ENCODE data around the gene GRM4. TPM values are rescaled to one million over a fixed set of nuclear protein-coding genes. Genes with fewer than 3 reads are reported as not detected.

GRM4 gene
- total RNA-seq, 1 experiment from 2014 or later, result 5.6 TPM

GRCh38 chr6:34073540-34073939, 72.3 kb downstream of the GRM4 start:
- no peak for DNase-seq
- no peaks in the 10 kb centered on the region for H3K27me3 ChIP-seq (ENCODE audit: insufficient read depth, low read length)
- H3K9me3 Mint-ChIP-seq, result no peaks in the 10 kb centered on the region
- no peak overlapping the region for H3K4ac ChIP-seq (ENCODE audit: low read depth, low read length)
- no peaks in the 10 kb centered on the region for H3K79me1 ChIP-seq (ENCODE audit: insufficient read depth, low read depth, low read length, poor library complexity, severe bottlenecking)
- H3K4me3 Mint-ChIP-seq, result no peak overlapping the region
- no peaks in the 10 kb centered on the region; the same call in 1 of the 2 replicates for H3K4me1 ChIP-seq (ENCODE audit: insufficient read depth, low read length)
- no peak overlapping the region for H3K23ac ChIP-seq (ENCODE audit: insufficient read length, low read depth, low read length)
- no peak overlapping the region for H3K4me2 ChIP-seq (ENCODE audit: insufficient read depth, insufficient read length, low read length)
- no peak overlapping the region for H3K27ac ChIP-seq (ENCODE audit: insufficient read length, low read depth, low read length)
- H2BK15ac ChIP-seq (ENCODE audit: low read depth, low read length), result no peak overlapping the region
- H3K27ac Mint-ChIP-seq, result no peak overlapping the region
- H4K91ac ChIP-seq (ENCODE audit: insufficient read length, low read depth, low read length), result no peak overlapping the region
- H3K36me3 Mint-ChIP-seq (ENCODE audit: insufficient read depth in 1 of 3, low read depth in 3 of 3), result no peaks in the 10 kb centered on the region
- H2AFZ ChIP-seq (ENCODE audit: low read length), result no peak overlapping the region
- H3K14ac ChIP-seq (ENCODE audit: insufficient read depth, low read length), result no peak overlapping the region
- peaks cover 10 to 11% of the 10 kb centered on the region in 2 experiments for H3K4me1 Mint-ChIP-seq
- no peaks in the 10 kb centered on the region for H4K20me1 ChIP-seq (ENCODE audit: control insufficient read depth, insufficient read depth, insufficient read length)
- H2BK5ac ChIP-seq (ENCODE audit: insufficient read length, low read length), result no peak overlapping the region
- no peak overlapping the region for H3K18ac ChIP-seq (ENCODE audit: insufficient read length, low read depth, low read length)
- H2BK120ac ChIP-seq (ENCODE audit: low read depth, low read length, poor library complexity, severe bottlenecking), result no peak overlapping the region
- no peaks in the 10 kb centered on the region for H3K23me2 ChIP-seq (ENCODE audit: insufficient read length, low read depth, low read length, poor library complexity, severe bottlenecking)
- no peaks in the 10 kb centered on the region for H3K79me2 ChIP-seq (ENCODE audit: insufficient read depth, low read length)
- TF ChIP-seq CTCF (conservative IDR thresholded peaks at IDR 0.05), result no peak
- no peak overlapping the region for H3K56ac ChIP-seq (ENCODE audit: insufficient read length, low read depth, low read length)
- H2BK12ac ChIP-seq (ENCODE audit: insufficient read length, low read depth, low read length), result no peak overlapping the region
- H2BK20ac ChIP-seq (ENCODE audit: low read depth, low read length, poor library complexity, severe bottlenecking), result no peak overlapping the region
- H3T11ph ChIP-seq (ENCODE audit: low read length), result no peak overlapping the region
- WGBS (ENCODE audit: extremely low coverage, insufficient read length, low lambda C conversion rate), result no CpG with 5 or more reads among the region's 7 CpGs
- H3K9me3 ChIP-seq (ENCODE audit: control insufficient read depth, low read depth, low read length), result no peaks in the 10 kb centered on the region
- no peak overlapping the region for H4K8ac ChIP-seq (replicated peaks; ENCODE audit: insufficient read length, low read depth, low read length)
- no peak overlapping the region for H2AK5ac ChIP-seq (ENCODE audit: insufficient read length, low read length)
- no peaks in the 10 kb centered on the region; the same call in 1 of the 2 replicates for H3K27me3 Mint-ChIP-seq (ENCODE audit: low read depth)
- H3K9ac ChIP-seq (ENCODE audit: extremely low read depth, insufficient read length, low read length), result no peak overlapping the region
- no peak overlapping the region for H4K5ac ChIP-seq (ENCODE audit: insufficient read length, low read depth, low read length)

Data from H9 (cell line).